ENCODE measurements around the gene IMPDH1. TPM values are rescaled to one million over a fixed set of nuclear protein-coding genes. Genes with fewer than 3 reads are reported as not detected.

IMPDH1 gene
- total and polyA plus RNA-seq, 10 of the 15 experiments (the other 5 are each of a cell fraction or from before 2014, with no cell fraction given): 0.50 to 61.3 (median 41.8) TPM

DNA sequence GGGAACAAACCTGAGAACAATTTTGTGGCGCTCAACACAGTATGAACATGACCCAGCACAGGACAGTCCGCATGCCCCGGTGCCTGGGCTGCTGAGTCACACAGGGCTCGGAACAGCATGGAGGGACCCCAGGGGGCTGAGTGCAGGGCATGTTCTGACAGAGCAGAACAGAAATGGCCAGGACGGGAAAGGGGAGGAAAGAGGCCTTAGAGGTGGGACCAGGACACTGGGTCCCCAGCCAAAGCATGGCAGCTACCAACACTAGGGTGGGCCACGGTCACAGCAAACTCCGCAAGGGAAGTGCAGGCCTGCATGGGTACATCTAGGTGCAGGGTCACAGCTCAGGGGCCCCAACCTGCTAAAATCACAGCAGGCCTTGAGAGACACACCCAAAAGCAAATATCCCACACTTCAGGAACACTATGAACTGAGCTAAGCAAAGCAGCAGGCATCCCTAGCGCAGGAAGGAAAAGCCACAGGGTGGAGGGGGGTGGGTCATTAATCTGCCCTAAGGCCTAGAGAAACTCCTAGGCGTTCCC is 5.6 kb downstream of the IMPDH1 start:
- Histone ChIP-seq H3K36me3 (ENCODE audit: control insufficient read depth in 2 of 2, insufficient read depth in 2 of 2, low read length in 1 of 2) (peaks cover 0 to 7% of the 10 kb centered on the region in 2 experiments; a peak in 3 of 4 replicates), H3K4me1 (ENCODE audit: control insufficient read depth, insufficient read depth, low read length) (peaks cover 12% of the 10 kb centered on the region), H3K79me2 (ENCODE audit: control insufficient read depth, insufficient read depth, low read length) (peaks cover 12% of the 10 kb centered on the region), H3K4me2 (ENCODE audit: control insufficient read depth, insufficient read depth) (peak overlapping the region; percentile 71), H2AFZ (ENCODE audit: control insufficient read depth, low read depth, low read length) (no peak overlapping the region), H4K20me1 (ENCODE audit: control insufficient read depth, insufficient read depth) (no peaks in the 10 kb centered on the region), H3K9ac (ENCODE audit: control insufficient read depth, insufficient read depth, low read length) (no peak overlapping the region; the same call in 1 of the 2 replicates), H3K27me3 (replicated peaks in 1 of 2; ENCODE audit: control insufficient read depth in 2 of 2, insufficient read depth in 2 of 2, low read length in 1 of 2) (no peaks in the 10 kb centered on the region; a peak in 1 of 4 replicates), H3K27ac (ENCODE audit: control insufficient read depth, insufficient read depth) (no peak overlapping the region), H3K4me3 (peak overlapping the region; percentile 74), H3K9me3 (replicated peaks; ENCODE audit: control insufficient read depth, insufficient read depth, low read length) (no peaks in the 10 kb centered on the region)
- intact Hi-C loops (cut with micrococcal nuclease; ENCODE audit: unreplicated experiment): no loop called here
- no TSS peak for BruUV-seq (replicated peaks)
- CTCF ChIA-PET: interaction anchor here (0.8 to 23.9 kb wide), 9 partner anchors 10 to 59 kb away, joined by 3 to 458 read pairs (median 5); no protein-coding TSS in a partner anchor
- RAD21 ChIA-PET (ENCODE audit: unreplicated experiment): interaction anchor here (0.9 to 2.2 kb wide), 4 partner anchors 21 to 55 kb away, joined by 4 to 9 read pairs (median 6); no protein-coding TSS in a partner anchor
- 74% methylated on average over 8 of the region's 9 CpGs for WGBS (ENCODE audit: insufficient coverage, insufficient replicate concordance, low lambda C conversion rate, missing lambda C conversion rate)
- TF ChIP-seq ASH2L (IDR thresholded peaks at IDR 0.05; ENCODE audit: borderline replicate concordance, low read depth) (no peak), BACH1 (IDR thresholded peaks at IDR 0.05; ENCODE audit: borderline replicate concordance) (no peak), EED (IDR thresholded peaks at IDR 0.05; ENCODE audit: low read depth) (no peak), SRF (IDR thresholded peaks at IDR 0.05; ENCODE audit: low read depth in 2 of 2, low read length in 2 of 2) (no peak), CBFB (IDR thresholded peaks at IDR 0.05; ENCODE audit: low read depth) (no peak), CHD2 (IDR thresholded peaks at IDR 0.05; ENCODE audit: borderline replicate concordance, low read depth, low read length) (no peak), GATAD2B (conservative IDR thresholded peaks at IDR 0.05; ENCODE audit: low read depth) (no peak), EGR1 (IDR thresholded peaks at IDR 0.05; ENCODE audit: borderline replicate concordance in 1 of 2, low read depth in 2 of 2, low read length in 2 of 2) (no peak), RBBP5 (conservative IDR thresholded peaks at IDR 0.05) (no peak), TCF12 (IDR thresholded peaks at IDR 0.05; ENCODE audit: low read depth, low read length) (no peak), ZZZ3 (IDR thresholded peaks at IDR 0.05; ENCODE audit: control insufficient read depth, insufficient read length, low read depth) (no peak)
- TF ChIP-seq, protein P1, sequence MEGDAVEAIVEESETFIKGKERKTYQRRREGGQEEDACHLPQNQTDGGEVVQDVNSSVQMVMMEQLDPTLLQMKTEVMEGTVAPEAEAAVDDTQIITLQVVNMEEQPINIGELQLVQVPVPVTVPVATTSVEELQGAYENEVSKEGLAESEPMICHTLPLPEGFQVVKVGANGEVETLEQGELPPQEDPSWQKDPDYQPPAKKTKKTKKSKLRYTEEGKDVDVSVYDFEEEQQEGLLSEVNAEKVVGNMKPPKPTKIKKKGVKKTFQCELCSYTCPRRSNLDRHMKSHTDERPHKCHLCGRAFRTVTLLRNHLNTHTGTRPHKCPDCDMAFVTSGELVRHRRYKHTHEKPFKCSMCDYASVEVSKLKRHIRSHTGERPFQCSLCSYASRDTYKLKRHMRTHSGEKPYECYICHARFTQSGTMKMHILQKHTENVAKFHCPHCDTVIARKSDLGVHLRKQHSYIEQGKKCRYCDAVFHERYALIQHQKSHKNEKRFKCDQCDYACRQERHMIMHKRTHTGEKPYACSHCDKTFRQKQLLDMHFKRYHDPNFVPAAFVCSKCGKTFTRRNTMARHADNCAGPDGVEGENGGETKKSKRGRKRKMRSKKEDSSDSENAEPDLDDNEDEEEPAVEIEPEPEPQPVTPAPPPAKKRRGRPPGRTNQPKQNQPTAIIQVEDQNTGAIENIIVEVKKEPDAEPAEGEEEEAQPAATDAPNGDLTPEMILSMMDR (IDR thresholded peaks at IDR 0.05 in 2 of 3, conservative IDR thresholded peaks at IDR 0.05 in 1 of 3; ENCODE audit: control insufficient read depth in 2 of 3, extremely low read depth in 1 of 3, insufficient read depth in 1 of 3, low read depth in 3 of 3, low read length in 3 of 3): no peak
- TF ChIP-seq, protein P2, sequence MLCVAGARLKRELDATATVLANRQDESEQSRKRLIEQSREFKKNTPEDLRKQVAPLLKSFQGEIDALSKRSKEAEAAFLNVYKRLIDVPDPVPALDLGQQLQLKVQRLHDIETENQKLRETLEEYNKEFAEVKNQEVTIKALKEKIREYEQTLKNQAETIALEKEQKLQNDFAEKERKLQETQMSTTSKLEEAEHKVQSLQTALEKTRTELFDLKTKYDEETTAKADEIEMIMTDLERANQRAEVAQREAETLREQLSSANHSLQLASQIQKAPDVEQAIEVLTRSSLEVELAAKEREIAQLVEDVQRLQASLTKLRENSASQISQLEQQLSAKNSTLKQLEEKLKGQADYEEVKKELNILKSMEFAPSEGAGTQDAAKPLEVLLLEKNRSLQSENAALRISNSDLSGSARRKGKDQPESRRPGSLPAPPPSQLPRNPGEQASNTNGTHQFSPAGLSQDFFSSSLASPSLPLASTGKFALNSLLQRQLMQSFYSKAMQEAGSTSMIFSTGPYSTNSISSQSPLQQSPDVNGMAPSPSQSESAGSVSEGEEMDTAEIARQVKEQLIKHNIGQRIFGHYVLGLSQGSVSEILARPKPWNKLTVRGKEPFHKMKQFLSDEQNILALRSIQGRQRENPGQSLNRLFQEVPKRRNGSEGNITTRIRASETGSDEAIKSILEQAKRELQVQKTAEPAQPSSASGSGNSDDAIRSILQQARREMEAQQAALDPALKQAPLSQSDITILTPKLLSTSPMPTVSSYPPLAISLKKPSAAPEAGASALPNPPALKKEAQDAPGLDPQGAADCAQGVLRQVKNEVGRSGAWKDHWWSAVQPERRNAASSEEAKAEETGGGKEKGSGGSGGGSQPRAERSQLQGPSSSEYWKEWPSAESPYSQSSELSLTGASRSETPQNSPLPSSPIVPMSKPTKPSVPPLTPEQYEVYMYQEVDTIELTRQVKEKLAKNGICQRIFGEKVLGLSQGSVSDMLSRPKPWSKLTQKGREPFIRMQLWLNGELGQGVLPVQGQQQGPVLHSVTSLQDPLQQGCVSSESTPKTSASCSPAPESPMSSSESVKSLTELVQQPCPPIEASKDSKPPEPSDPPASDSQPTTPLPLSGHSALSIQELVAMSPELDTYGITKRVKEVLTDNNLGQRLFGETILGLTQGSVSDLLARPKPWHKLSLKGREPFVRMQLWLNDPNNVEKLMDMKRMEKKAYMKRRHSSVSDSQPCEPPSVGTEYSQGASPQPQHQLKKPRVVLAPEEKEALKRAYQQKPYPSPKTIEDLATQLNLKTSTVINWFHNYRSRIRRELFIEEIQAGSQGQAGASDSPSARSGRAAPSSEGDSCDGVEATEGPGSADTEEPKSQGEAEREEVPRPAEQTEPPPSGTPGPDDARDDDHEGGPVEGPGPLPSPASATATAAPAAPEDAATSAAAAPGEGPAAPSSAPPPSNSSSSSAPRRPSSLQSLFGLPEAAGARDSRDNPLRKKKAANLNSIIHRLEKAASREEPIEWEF (IDR thresholded peaks at IDR 0.05; ENCODE audit: insufficient replicate concordance, low read depth, low read length): no peak
- TF ChIP-seq, protein P3, sequence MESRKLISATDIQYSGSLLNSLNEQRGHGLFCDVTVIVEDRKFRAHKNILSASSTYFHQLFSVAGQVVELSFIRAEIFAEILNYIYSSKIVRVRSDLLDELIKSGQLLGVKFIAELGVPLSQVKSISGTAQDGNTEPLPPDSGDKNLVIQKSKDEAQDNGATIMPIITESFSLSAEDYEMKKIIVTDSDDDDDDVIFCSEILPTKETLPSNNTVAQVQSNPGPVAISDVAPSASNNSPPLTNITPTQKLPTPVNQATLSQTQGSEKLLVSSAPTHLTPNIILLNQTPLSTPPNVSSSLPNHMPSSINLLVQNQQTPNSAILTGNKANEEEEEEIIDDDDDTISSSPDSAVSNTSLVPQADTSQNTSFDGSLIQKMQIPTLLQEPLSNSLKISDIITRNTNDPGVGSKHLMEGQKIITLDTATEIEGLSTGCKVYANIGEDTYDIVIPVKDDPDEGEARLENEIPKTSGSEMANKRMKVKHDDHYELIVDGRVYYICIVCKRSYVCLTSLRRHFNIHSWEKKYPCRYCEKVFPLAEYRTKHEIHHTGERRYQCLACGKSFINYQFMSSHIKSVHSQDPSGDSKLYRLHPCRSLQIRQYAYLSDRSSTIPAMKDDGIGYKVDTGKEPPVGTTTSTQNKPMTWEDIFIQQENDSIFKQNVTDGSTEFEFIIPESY (IDR thresholded peaks at IDR 0.05): no peak
- SMC1A ChIA-PET (ENCODE audit: uncharacterized antibody, unreplicated experiment): interaction anchor here (1.1 to 5.8 kb wide), 3 partner anchors 12 to 55 kb away, joined by 3 to 43 read pairs (median 5); no protein-coding TSS in a partner anchor
- DNase-seq (ENCODE audit: low read depth, low spot score) (no peak), FAIRE-seq (no peak), ATAC-seq (no peak)
- POLR2A ChIA-PET: no interaction called here
- in situ Hi-C loops (cut with MboI): no loop called here

All from GM12878 (cell line).